HepG2 (cell line): ENCODE measurements around the gene HDGFL2. TPM values are rescaled to one million over a fixed set of nuclear protein-coding genes. Genes with fewer than 3 reads are reported as not detected.

ENCODE experiments used
- ARNT ChIP-seq: fragments of 450-650 bp; IDR thresholded peaks from 2 replicates; pipeline ENCODE4 v1.6.1; 2017
- KAT7 ChIP-seq: IDR thresholded peaks from 2 replicates; pipeline ENCODE4 v1.6.1; 2018; ENCODE audit warnings: borderline replicate concordance, missing compliant biosample characterization
- RELA ChIP-seq: sonication (generic); formaldehyde crosslinking; IDR thresholded peaks from 2 replicates; pipeline ENCODE4 v1.4.0; 2020; ENCODE audit warnings: missing genetic modification reagents
- RFX5 ChIP-seq: IDR thresholded peaks from 2 replicates; pipeline ENCODE4 v1.6.1; 2011; ENCODE audit warnings: low read depth, low read length, improper control_type of control experiment
- TBL1XR1 ChIP-seq: fragments of 150-350 bp; IDR thresholded peaks from 2 replicates; pipeline ENCODE4 v1.6.1; 2014; ENCODE audit warnings: borderline replicate concordance, low read length; ENCODE audit not compliant: partially characterized antibody
- ZKSCAN5 ChIP-seq: sonication (generic); formaldehyde crosslinking; IDR thresholded peaks from 2 replicates; pipeline ENCODE4 v1.5.1; 2020; ENCODE audit warnings: mild to moderate bottlenecking, missing genetic modification reagents
- ZNF616 ChIP-seq: sonication (generic); formaldehyde crosslinking; IDR thresholded peaks from 2 replicates; pipeline ENCODE4 v1.5.0; 2020; ENCODE audit warnings: low read depth, mild to moderate bottlenecking, missing genetic modification reagents
- ZNF644 ChIP-seq: IDR thresholded peaks from 2 replicates; pipeline ENCODE4 v1.6.1; 2016; ENCODE audit warnings: low read depth
- polyA plus RNA-seq, 8 experiments: library from polyadenylated mRNA; depleted of rRNA in 3 of 8; stranded (reverse) in 7 of 8; unstranded in 1 of 8; fragments of >200 nt; fragmentation: Illumina TruSeq in 4 of 8; extraction: Trizol in 4 of 8; gene quantifications; 2 replicates each; pipeline versions ENCODE4 v1.2.1 to v1.2.3, GENCODE V29; 2011 to 2016; ENCODE audit warnings: low read depth in 4 of 8, missing spikeins in 1 of 8, mixed read lengths in 1 of 8; ENCODE audit not compliant: insufficient read depth in 1 of 8
- total RNA-seq, 5 experiments: library from RNA; depleted of rRNA; stranded (reverse); fragments of >200 nt; fragmentation: Illumina TruSeq; extraction: Trizol; gene quantifications; 2 replicates each; pipeline ENCODE4 v1.2.3, GENCODE V29; 2016; ENCODE audit warnings: low read depth in 1 of 5
- TF ChIP-seq, protein P1 (sequence below): sonication (generic); formaldehyde crosslinking; IDR thresholded peaks from 2 replicates; pipeline ENCODE4 v1.5.0; 2020; ENCODE audit warnings: mild to moderate bottlenecking, missing genetic modification reagents, borderline replicate concordance
- TF ChIP-seq, protein P2 (sequence below): sonication (generic); formaldehyde crosslinking; conservative IDR thresholded peaks from 2 replicates; pipeline ENCODE4 v1.4.0; 2020; ENCODE audit warnings: mild to moderate bottlenecking, missing genetic modification reagents, moderate library complexity
- TF ChIP-seq, protein P3 (sequence below): sonication (generic); formaldehyde crosslinking; IDR thresholded peaks from 2 replicates; pipeline ENCODE4 v1.4.0; 2020; ENCODE audit warnings: missing genetic modification reagents
- TF ChIP-seq, protein P4 (sequence below): sonication (generic); formaldehyde crosslinking; IDR thresholded peaks from 2 replicates; pipeline ENCODE4 v1.4.0; 2020; ENCODE audit warnings: missing genetic modification reagents
- TF ChIP-seq, protein P5 (sequence below): sonication (generic); formaldehyde crosslinking; IDR thresholded peaks from 2 replicates; pipeline ENCODE4 v1.8.0; 2022; ENCODE audit warnings: mild to moderate bottlenecking, missing genetic modification reagents, borderline replicate concordance

Gene HDGFL2
- total and polyA plus RNA-seq, 2 of the 13 experiments (the other 11 are each of a cell fraction or from before 2014, with no cell fraction given), result 20.0 to 51.1 TPM

DNA sequence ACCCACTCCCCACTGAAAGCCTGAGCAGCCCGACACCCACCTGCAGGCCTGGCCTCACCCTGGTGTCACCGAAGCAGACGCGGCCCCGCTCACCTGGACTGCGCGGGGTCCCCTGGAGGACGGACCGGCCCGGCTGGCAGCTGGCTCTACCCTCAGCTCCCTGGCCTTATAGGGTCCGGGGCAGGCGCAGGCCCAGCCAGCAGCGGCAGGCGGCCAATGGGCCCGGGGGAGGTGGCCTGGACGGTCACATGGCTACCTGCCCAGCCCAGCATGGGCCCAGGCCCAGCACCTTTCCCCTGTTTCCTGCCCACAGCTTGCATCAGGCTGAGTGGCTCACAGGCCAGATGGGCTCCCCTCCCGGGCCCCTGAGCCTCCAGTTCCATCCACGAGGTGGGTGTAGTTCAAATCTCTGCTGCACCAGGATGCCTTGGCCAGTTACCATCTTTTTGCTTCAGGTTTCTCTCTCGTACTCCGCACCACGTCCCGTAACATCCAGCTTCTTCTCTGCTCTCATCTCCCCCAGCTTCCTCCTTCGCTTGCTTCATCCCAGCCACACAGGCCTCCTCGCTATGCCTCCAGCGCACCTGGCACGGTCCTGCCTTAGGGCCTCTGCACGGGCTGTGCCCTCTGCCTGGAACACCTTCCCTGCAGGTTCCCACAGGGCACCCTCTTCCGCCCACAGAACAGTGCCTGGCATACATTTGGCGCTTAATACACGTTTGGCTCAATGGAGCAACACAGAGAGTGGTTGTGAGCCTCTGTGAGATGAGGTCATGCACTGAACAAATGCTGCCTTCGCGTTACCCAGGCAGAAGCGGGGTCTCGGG lies 46.5 kb downstream of the HDGFL2 start, which contains the start of gene PLIN4 (continued):
- TF ChIP-seq, protein P1, sequence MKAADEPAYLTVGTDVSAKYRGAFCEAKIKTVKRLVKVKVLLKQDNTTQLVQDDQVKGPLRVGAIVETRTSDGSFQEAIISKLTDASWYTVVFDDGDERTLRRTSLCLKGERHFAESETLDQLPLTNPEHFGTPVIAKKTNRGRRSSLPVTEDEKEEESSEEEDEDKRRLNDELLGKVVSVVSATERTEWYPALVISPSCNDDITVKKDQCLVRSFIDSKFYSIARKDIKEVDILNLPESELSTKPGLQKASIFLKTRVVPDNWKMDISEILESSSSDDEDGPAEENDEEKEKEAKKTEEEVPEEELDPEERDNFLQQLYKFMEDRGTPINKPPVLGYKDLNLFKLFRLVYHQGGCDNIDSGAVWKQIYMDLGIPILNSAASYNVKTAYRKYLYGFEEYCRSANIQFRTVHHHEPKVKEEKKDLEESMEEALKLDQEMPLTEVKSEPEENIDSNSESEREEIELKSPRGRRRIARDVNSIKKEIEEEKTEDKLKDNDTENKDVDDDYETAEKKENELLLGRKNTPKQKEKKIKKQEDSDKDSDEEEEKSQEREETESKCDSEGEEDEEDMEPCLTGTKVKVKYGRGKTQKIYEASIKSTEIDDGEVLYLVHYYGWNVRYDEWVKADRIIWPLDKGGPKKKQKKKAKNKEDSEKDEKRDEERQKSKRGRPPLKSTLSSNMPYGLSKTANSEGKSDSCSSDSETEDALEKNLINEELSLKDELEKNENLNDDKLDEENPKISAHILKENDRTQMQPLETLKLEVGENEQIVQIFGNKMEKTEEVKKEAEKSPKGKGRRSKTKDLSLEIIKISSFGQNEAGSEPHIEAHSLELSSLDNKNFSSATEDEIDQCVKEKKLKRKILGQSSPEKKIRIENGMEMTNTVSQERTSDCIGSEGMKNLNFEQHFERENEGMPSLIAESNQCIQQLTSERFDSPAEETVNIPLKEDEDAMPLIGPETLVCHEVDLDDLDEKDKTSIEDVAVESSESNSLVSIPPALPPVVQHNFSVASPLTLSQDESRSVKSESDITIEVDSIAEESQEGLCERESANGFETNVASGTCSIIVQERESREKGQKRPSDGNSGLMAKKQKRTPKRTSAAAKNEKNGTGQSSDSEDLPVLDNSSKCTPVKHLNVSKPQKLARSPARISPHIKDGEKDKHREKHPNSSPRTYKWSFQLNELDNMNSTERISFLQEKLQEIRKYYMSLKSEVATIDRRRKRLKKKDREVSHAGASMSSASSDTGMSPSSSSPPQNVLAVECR (CRISPR knock-in tag), result peak; percentile 29; the same call in 1 of the 2 replicates
- TF ChIP-seq ZNF616 (CRISPR knock-in tag) (0 out of 2 replicates have a peak, but pooled peaks have one; percentile 59), RFX5 (no peak), TBL1XR1 (no peak), ARNT (no peak), ZNF644 (no peak), ZKSCAN5 (no peak), KAT7 (CRISPR knock-in tag) (no peak), RELA (CRISPR knock-in tag) (no peak)
- TF ChIP-seq, protein P2, sequence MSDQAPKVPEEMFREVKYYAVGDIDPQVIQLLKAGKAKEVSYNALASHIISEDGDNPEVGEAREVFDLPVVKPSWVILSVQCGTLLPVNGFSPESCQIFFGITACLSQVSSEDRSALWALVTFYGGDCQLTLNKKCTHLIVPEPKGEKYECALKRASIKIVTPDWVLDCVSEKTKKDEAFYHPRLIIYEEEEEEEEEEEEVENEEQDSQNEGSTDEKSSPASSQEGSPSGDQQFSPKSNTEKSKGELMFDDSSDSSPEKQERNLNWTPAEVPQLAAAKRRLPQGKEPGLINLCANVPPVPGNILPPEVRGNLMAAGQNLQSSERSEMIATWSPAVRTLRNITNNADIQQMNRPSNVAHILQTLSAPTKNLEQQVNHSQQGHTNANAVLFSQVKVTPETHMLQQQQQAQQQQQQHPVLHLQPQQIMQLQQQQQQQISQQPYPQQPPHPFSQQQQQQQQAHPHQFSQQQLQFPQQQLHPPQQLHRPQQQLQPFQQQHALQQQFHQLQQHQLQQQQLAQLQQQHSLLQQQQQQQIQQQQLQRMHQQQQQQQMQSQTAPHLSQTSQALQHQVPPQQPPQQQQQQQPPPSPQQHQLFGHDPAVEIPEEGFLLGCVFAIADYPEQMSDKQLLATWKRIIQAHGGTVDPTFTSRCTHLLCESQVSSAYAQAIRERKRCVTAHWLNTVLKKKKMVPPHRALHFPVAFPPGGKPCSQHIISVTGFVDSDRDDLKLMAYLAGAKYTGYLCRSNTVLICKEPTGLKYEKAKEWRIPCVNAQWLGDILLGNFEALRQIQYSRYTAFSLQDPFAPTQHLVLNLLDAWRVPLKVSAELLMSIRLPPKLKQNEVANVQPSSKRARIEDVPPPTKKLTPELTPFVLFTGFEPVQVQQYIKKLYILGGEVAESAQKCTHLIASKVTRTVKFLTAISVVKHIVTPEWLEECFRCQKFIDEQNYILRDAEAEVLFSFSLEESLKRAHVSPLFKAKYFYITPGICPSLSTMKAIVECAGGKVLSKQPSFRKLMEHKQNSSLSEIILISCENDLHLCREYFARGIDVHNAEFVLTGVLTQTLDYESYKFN (CRISPR knock-in tag), result no peak; the same call in 1 of the 2 replicates
- TF ChIP-seq, protein P3, sequence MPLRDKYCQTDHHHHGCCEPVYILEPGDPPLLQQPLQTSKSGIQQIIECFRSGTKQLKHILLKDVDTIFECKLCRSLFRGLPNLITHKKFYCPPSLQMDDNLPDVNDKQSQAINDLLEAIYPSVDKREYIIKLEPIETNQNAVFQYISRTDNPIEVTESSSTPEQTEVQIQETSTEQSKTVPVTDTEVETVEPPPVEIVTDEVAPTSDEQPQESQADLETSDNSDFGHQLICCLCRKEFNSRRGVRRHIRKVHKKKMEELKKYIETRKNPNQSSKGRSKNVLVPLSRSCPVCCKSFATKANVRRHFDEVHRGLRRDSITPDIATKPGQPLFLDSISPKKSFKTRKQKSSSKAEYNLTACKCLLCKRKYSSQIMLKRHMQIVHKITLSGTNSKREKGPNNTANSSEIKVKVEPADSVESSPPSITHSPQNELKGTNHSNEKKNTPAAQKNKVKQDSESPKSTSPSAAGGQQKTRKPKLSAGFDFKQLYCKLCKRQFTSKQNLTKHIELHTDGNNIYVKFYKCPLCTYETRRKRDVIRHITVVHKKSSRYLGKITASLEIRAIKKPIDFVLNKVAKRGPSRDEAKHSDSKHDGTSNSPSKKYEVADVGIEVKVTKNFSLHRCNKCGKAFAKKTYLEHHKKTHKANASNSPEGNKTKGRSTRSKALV (CRISPR knock-in tag), result 0 out of 2 replicates have a peak, but pooled peaks have one; percentile 48
- TF ChIP-seq, protein P4, sequence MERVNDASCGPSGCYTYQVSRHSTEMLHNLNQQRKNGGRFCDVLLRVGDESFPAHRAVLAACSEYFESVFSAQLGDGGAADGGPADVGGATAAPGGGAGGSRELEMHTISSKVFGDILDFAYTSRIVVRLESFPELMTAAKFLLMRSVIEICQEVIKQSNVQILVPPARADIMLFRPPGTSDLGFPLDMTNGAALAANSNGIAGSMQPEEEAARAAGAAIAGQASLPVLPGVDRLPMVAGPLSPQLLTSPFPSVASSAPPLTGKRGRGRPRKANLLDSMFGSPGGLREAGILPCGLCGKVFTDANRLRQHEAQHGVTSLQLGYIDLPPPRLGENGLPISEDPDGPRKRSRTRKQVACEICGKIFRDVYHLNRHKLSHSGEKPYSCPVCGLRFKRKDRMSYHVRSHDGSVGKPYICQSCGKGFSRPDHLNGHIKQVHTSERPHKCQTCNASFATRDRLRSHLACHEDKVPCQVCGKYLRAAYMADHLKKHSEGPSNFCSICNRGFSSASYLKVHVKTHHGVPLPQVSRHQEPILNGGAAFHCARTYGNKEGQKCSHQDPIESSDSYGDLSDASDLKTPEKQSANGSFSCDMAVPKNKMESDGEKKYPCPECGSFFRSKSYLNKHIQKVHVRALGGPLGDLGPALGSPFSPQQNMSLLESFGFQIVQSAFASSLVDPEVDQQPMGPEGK (CRISPR knock-in tag), result peak; percentile 31; the same call in 1 of the 2 replicates
- TF ChIP-seq, protein P5, sequence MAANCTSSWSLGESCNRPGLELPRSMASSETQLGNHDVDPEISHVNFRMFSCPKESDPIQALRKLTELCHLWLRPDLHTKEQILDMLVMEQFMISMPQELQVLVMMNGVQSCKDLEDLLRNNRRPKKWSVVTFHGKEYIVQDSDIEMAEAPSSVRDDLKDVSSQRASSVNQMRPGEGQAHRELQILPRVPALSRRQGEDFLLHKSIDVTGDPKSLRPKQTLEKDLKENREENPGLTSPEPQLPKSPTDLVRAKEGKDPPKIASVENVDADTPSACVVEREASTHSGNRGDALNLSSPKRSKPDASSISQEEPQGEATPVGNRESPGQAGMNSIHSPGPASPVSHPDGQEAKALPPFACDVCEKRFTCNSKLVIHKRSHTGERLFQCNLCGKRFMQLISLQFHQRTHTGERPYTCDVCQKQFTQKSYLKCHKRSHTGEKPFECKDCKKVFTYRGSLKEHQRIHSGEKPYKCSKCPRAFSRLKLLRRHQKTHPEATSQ (CRISPR knock-in tag), result no peak
